Measurements from ENCODE around the gene MEX3D. TPM values are rescaled to one million over a fixed set of nuclear protein-coding genes. Genes with fewer than 3 reads are reported as not detected.
A peak's percentile ranks its signal among the peaks of the same experiment; 100 is the strongest.

Gene MEX3D
- total and polyA plus RNA-seq, 12 donors: 1.8 to 9.4 (median 7.6) TPM

DNA sequence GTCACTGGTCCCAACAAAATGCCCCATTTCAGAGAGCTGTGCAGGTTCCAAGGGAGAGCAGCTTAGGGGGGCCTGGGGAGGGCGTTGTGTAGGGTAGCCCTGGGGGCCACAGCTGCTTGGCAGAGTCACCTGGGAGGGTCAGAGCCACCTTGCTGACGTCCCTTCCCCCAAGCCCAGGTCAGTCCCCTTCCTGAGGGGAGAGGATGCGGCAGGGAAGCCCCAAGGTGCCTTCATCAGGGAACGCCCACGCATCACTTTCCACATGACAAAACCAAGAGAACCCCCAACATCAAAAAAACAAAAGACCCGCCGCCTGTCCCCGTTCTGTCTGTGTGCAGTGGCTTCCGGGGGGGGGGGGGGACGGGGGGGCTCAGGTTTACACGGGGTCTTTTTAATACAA lies 42.5 kb upstream of the MEX3D start:
- no peak for DNase-seq
- Histone ChIP-seq H3K27me3 (no peaks in the 10 kb centered on the region), H3K27ac (no peak overlapping the region), H3K36me3 (peaks cover 0 to 61% (median 10%) of the 10 kb centered on the region in 9 donors), H3K9me3 (no peaks in the 10 kb centered on the region), H3K4me3 (no peak overlapping the region), H3K4me1 (peaks cover 0 to 25% (median 8%) of the 10 kb centered on the region in 9 donors)
- intact Hi-C loops (cut with DNase I): loop anchor here in 1 of 10 donors (5.0 kb wide), 1 partner anchor 37 kb away; no protein-coding TSS in a partner anchor
- TF ChIP-seq, protein P1, sequence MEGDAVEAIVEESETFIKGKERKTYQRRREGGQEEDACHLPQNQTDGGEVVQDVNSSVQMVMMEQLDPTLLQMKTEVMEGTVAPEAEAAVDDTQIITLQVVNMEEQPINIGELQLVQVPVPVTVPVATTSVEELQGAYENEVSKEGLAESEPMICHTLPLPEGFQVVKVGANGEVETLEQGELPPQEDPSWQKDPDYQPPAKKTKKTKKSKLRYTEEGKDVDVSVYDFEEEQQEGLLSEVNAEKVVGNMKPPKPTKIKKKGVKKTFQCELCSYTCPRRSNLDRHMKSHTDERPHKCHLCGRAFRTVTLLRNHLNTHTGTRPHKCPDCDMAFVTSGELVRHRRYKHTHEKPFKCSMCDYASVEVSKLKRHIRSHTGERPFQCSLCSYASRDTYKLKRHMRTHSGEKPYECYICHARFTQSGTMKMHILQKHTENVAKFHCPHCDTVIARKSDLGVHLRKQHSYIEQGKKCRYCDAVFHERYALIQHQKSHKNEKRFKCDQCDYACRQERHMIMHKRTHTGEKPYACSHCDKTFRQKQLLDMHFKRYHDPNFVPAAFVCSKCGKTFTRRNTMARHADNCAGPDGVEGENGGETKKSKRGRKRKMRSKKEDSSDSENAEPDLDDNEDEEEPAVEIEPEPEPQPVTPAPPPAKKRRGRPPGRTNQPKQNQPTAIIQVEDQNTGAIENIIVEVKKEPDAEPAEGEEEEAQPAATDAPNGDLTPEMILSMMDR (IDR thresholded peaks at IDR 0.05): no peak
- WGBS, 2 donors: 85 to 86% methylated on average over 11 of the region's 11 CpGs
- ATAC-seq: no peak

DNA sequence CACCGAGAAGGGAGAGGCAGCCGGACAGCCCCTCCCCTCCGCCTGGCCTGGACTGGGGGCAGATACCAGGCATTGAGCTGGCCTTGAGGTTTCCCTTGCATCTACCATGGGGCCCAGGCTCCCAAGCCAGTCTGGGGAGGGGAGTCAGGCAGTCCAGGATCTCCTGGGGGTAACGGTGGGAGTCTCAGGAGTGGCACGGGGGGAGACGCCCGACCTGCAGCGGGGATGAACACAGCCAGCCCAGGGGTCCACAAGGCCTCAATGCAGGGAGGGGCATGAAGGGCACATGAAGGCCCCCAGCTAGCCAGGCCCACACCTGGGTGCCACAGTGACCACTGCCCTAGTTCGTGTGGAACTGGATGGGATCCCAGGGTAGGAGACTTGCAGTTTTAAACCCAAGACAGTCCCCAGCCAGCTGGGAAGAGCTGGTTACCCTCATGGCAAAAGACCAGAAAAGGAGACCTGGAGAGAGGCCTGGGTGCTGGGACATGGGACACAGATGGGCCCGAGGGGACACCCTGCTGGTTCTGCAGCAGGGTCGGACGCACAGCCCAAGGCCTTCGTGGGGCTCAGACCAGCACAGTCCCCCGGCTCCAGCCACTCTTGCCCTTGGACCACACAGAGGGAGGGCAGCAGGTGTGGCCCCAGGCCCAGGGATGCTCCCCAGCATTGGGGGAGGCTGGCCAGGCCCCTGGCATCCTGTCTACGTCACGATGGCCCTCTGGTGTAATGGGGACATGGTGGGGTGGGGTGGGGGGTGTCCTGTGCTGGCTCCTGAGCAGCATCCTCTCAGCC lies 41.8 kb upstream of the MEX3D start:
- Histone ChIP-seq H3K36me3 (peaks cover 0 to 54% (median 6%) of the 10 kb centered on the region in 9 donors), H3K9me3 (no peaks in the 10 kb centered on the region), H3K4me1 (peaks cover 0 to 25% (median 9%) of the 10 kb centered on the region in 9 donors), H3K27me3 (no peaks in the 10 kb centered on the region), H3K4me3 (no peak overlapping the region), H3K27ac (no peak overlapping the region)
- DNase-seq (no peak), ATAC-seq (no peak)
- intact Hi-C loops (cut with DNase I): loop anchor here in 9 of 10 donors (2.0 to 10.0 kb wide), 6 partner anchors 37 to 155 kb away; partner anchors contain the start of gene TCF3 (in 5 of the 9)
- 93 to 94% methylated on average over 16 of the region's 16 CpGs for WGBS, 2 donors
- TF ChIP-seq, protein P1 (IDR thresholded peaks at IDR 0.05): no peak

DNA sequence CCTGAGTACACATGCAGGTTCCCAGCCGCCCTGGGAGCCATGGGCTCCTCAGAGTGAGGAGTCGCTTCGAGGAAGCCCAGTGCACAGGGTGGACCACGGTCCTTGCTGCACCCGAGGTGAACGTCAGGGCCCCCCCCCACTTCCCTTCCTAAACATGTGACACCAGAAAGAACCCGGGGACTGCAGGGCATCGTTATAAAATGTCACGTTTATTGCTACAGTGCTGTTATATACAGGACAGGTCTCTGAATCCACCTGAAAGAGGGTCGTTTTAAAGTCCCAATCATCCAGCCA lies 40.9 kb upstream of the MEX3D start:
- intact Hi-C loops (cut with DNase I): loop anchor here in 9 of 10 donors (2.0 to 10.0 kb wide), 6 partner anchors 38 to 156 kb away; partner anchors contain the start of gene TCF3 (in 5 of the 9)
- ATAC-seq (no peak), DNase-seq (no peak)
- Histone ChIP-seq H3K4me1 (peaks cover 3 to 33% (median 17%) of the 10 kb centered on the region in 9 donors), H3K27me3 (no peaks in the 10 kb centered on the region), H3K27ac (peak overlapping the region in 1 of 10 donors; percentile 46), H3K9me3 (no peaks in the 10 kb centered on the region), H3K36me3 (peaks cover 0 to 46% (median 5%) of the 10 kb centered on the region in 9 donors), H3K4me3 (peak overlapping the region in 1 of 10 donors; percentile 31)
- TF ChIP-seq, protein P1 (IDR thresholded peaks at IDR 0.05): no peak
- 43 to 54% methylated on average over 10 of the region's 10 CpGs for WGBS, 2 donors

DNA sequence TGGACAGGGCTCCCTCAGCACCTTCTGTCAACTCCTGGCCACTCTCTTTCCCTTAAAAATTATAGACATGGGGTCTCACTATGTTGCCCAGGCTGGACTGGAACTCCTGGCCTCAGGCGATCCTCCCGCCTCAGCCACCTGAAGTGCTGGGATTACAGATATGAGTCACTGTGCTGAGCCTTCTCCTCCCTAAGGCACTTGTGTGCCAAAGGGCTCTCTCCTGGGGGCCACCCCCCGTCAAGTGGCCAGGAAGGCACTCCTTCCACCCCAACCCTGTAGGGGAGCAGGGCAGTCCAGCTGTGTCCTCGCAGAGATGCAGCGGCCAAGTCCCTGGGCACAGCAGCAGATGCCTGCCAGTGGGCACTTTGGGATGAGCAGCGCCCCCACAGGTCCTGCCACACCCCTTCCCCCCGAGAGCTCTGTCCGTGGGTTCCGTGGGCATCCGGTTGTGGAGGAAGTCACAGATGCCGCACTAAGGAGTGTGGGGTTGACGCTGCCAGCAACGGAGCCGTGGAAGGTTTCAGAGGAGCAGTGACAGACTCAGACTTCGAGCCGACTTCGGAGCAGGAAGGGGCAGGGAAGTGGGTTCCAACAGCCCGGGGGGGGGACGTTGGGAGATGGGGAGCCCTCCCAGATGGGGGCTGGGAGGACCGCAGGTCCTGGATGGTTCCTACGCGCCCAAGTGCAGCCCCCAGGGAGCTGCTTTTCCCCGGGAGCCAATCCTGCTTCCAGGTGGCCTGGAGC lies 40.4 kb upstream of the MEX3D start:
- Histone ChIP-seq H3K36me3 (peaks cover 0 to 41% (median 5%) of the 10 kb centered on the region in 9 donors), H3K4me1 (peaks cover 5 to 38% (median 22%) of the 10 kb centered on the region in 9 donors), H3K27me3 (no peaks in the 10 kb centered on the region), H3K27ac (peak overlapping the region in 1 of 10 donors; percentile 46), H3K4me3 (peak overlapping the region in 1 of 10 donors; percentile 31), H3K9me3 (no peaks in the 10 kb centered on the region)
- TF ChIP-seq, protein P1 (IDR thresholded peaks at IDR 0.05): no peak
- intact Hi-C loops (cut with DNase I): loop anchor here in 9 of 10 donors (2.0 to 10.0 kb wide), 6 partner anchors 39 to 156 kb away; partner anchors contain the start of gene TCF3 (in 5 of the 9)
- DNase-seq (no peak), ATAC-seq (no peak)
- WGBS, 2 donors: 60 to 80% methylated on average over 23 of the region's 23 CpGs

All from heart right ventricle (tissue), 16 donors.